Measurements from ENCODE around the gene BCL2L12. TPM values are rescaled to one million over a fixed set of nuclear protein-coding genes. Genes with fewer than 3 reads are reported as not detected.
"Not testable (repeated sequence)": the region's sequence is repeated elsewhere in the genome, so short reads cannot be mapped to it uniquely, and the experiment has no call there.

BCL2L12 gene, protein sequence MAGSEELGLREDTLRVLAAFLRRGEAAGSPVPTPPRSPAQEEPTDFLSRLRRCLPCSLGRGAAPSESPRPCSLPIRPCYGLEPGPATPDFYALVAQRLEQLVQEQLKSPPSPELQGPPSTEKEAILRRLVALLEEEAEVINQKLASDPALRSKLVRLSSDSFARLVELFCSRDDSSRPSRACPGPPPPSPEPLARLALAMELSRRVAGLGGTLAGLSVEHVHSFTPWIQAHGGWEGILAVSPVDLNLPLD
- 10 to 100 TPM; 87.2 to 89.1 TPM for total RNA-seq

DNA sequence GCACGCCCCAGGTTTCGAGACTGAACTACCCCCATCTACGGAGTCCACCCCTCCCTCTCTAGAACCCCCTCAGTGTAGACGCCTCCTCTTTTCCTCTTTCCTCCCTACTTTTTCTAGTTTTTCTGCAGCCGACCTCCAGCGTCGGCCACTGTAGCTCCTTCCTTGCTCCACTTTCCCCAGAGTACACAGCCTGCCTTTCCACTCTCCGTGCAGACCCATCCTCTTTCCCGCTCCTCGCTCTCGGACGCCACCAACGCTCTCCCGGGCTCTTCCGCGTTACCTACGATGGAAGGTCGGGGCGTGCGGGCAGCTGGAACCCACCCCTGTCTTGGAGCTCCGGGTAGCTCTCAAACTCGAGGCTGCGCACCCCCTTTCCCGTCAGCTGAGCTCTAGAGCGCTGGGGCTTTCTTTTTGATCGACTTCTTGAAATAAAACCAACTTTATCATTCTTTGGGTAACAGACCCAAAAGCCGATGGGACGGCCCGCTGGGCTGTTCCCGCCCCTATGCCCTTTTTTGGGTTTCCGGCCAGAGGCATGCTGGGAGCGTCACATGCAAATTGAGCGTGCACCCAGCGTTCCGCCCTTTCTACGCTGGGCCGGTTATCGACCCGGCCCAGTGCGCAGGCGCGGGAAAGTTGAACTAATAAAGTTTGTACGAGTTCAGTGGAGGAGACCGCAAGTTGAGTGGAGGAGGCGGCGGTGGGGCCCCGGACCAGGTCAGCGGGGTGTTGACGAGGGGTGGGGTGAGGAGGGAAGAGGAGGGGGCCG lies at the start of gene BCL2L12, which contains the start of gene IRF3:
TSS of gene BCL2L12 (plus strand) at position 583 of the 769 bp plus-strand sequence. CDS start 760 bp downstream, outside the sequence.
TSS of gene IRF3 (minus strand) at position 507 of the 769 bp plus-strand sequence. CDS start 1,019 bp downstream, outside the sequence.
- Mint-ChIP-seq H3K27me3 (no peaks in the 10 kb centered on the region), H3K4me1 (ENCODE audit: low read depth) (peaks cover 32% of the 10 kb centered on the region), H3K36me3 (peaks cover 25% of the 10 kb centered on the region), H3K4me3 (peak within 1 kb of the TSS; percentile 99), H3K27ac (peak within 1 kb of the TSS; percentile 96), H3K9me3 (no peaks in the 10 kb centered on the region)
- peak; percentile 99 for DNase-seq
- POLR2A ChIA-PET = interaction anchor here (1.3 to 3.6 kb wide), 5 partner anchors 11 to 74 kb away, joined by 3 to 29 read pairs (median 13); partner anchors contain the start of genes PRMT1, RRAS and SCAF1
- CTCF ChIA-PET = interaction anchor here (1.1 to 3.3 kb wide), 2 partner anchors 12 to 16 kb away, joined by 6 to 31 read pairs; partner anchors contain the start of gene PRMT1
- intact Hi-C loops (cut with micrococcal nuclease) = loop anchor here (1.0 kb wide), 2 partner anchors 11 to 75 kb away; no protein-coding TSS in a partner anchor

DNA sequence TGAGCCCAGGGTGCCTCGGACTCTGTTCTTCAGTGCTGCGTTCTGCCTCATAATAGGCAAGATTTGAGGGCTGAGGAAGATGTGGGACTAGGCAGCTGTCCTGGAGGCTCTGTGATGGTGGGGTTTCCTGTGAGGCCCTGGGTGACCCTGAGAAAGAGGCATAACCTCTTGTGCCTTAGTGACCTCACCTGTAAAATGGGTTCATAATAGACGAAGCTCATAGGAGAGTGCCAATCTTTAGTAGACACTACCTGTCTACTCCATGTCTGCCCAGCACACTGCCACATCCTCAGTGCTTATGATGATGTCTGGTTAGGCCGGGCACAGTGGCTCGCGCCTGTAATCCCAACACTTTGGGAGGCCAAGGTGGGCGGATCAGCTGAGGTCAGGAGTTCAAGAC lies 49.2 kb upstream of the BCL2L12 start:
- Mint-ChIP-seq H3K9me3 (no peaks in the 10 kb centered on the region), H3K27me3 (no peaks in the 10 kb centered on the region), H3K4me3 (no peak overlapping the region), H3K4me1 (ENCODE audit: low read depth) (peaks cover 14% of the 10 kb centered on the region), H3K27ac (no peak overlapping the region), H3K36me3 (peaks cover 36% of the 10 kb centered on the region)
- POLR2A ChIA-PET = interaction anchor here (2.1 kb wide), 1 partner anchor 27 kb away, joined by 4 read pairs; no protein-coding TSS in a partner anchor
- CTCF ChIA-PET = interaction anchor here (0.8 to 3.0 kb wide), 2 partner anchors 56 to 64 kb away, joined by 3 to 14 read pairs; no protein-coding TSS in a partner anchor
- intact Hi-C loops (cut with micrococcal nuclease) = no loop called here
- no peak for DNase-seq

DNA sequence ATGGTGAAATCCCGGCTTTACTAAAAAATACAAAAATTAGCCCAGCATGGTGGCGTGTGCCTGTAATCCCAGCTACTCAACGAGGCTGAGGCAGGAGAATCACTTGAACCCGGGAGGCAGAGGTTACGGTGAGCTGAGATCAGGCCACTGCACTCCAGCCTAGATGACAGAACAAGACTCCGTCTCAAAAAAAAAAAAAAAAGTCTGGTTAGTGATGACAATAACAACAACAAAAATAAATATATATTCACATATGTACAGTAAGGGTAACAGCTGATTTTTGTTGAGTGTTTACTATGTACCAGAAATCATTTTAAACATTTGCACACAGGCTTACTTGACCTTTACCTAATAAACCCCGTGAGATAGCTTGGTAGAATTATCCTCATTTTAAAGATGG lies 48.8 kb upstream of the BCL2L12 start:
- Mint-ChIP-seq H3K36me3 (peaks cover 36% of the 10 kb centered on the region), H3K9me3 (no peaks in the 10 kb centered on the region), H3K27me3 (no peaks in the 10 kb centered on the region), H3K4me3 (no peak overlapping the region), H3K27ac (no peak overlapping the region), H3K4me1 (ENCODE audit: low read depth) (peaks cover 14% of the 10 kb centered on the region)
- intact Hi-C loops (cut with micrococcal nuclease) = no loop called here
- DNase-seq = no peak
- POLR2A ChIA-PET = interaction anchor here (2.1 kb wide), 1 partner anchor 27 kb away, joined by 4 read pairs; no protein-coding TSS in a partner anchor
- CTCF ChIA-PET = interaction anchor here (0.8 to 3.0 kb wide), 2 partner anchors 55 to 64 kb away, joined by 3 to 14 read pairs; no protein-coding TSS in a partner anchor

DNA sequence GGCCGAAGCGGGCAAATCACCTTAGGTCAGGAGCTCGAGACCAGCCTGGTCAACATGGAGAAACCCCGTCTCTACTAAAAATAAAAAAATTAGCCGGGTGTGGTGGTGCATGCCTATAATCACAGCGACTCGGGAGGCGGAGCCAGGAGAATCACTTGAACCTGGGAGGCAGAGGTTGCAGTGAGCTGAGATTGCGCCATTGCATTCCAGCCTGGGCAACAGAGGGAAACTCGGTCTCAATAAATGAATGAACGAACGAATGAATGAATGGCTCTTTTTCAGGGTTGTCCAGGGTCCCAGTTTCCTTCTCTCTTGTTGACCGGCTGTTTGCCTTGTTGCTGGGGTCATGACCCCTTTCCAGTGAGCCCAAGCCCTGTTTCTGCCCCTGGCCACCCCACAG lies 47.9 kb upstream of the BCL2L12 start:
- H3K36me3 Mint-ChIP-seq = peaks cover 36% of the 10 kb centered on the region
- H3K27ac Mint-ChIP-seq; H3K4me3 Mint-ChIP-seq; intact Hi-C loops (cut with micrococcal nuclease); DNase-seq; H3K9me3 Mint-ChIP-seq; H3K27me3 Mint-ChIP-seq: not testable (repeated sequence)
- ChIA-PET POLR2A (interaction anchor here (2.1 kb wide), 1 partner anchor 26 kb away, joined by 4 read pairs; no protein-coding TSS in a partner anchor), CTCF (interaction anchor here (3.0 kb wide), 1 partner anchor 54 kb away, joined by 14 read pairs; no protein-coding TSS in a partner anchor)
- H3K4me1 Mint-ChIP-seq (ENCODE audit: low read depth) = peaks cover 14% of the 10 kb centered on the region

DNA sequence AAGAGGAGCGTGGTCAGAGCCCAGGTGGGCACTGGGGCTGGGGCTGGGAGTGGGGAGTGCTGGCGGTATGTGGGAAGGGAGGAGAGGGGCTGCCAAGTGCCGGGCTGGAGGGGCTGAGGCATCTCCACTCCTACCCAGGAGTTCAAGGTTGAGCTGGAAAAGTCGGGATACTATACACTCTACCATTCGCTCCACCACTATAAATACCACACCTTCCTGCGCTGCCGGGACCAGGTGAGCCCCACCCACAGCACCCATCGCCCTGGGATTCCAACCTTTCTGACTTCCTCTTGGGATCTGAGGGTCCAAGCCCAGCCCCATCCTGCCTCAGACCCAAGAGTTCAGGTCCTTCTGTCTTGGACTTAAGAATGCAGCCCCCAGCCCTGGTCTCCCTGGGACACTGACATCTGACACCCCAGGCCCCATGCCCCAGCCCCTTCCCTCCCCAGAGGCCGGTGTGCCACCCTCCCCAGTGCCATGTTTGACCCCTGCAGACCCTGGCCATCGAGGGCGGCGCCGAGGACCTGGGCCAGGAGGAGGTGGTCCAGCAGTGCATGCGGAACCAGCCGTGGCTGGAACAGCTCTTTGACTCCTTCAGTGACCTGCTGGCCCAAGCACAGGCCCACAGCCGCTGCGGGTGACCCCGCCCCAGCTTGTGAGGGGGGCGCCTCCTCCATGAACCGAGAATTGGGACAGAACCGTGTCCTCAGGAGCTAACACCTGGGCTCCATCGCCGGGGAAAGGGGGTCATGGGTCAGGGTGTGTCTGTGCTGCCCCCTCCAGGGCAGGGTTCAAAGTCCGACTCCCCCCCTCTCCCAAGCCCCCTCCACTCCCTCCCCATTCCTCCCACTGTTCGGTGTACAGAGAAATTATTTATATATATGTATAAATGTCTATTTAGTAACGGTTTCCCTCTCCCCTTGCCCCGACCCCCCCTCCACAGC lies 40.5 kb upstream of the BCL2L12 start:
- peaks cover 3% of the 10 kb centered on the region for H3K36me3 Mint-ChIP-seq
- ChIA-PET POLR2A (no interaction called here), CTCF (interaction anchor here (0.7 kb wide), 1 partner anchor 56 kb away, joined by 3 read pairs; no protein-coding TSS in a partner anchor)
- H3K9me3 Mint-ChIP-seq = no peaks in the 10 kb centered on the region
- H3K27ac Mint-ChIP-seq = no peak overlapping the region
- no peak for DNase-seq
- H3K27me3 Mint-ChIP-seq = no peaks in the 10 kb centered on the region
- H3K4me3 Mint-ChIP-seq = no peak overlapping the region
- intact Hi-C loops (cut with micrococcal nuclease) = no loop called here
- no peaks in the 10 kb centered on the region for H3K4me1 Mint-ChIP-seq (ENCODE audit: low read depth)

DNA sequence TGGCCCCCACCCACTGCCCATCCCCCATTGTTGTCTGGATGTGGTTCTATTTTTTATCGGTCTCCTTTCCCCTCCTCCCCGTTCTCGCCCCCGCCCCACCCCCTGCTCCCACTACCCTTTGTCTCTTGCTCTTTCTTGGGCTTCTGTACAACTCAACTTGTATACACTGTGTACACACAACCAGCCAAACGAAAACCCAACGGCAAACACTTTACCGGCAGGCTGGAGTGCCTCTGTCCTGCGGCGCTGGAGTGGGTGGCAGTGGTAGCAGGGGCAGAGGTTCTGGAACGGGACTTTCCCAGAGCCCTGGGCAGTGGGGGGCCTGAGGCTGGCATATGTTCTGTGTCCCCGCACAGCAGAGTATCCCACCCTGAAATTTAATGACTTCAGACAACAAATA lies 39.5 kb upstream of the BCL2L12 start:
- H3K27ac Mint-ChIP-seq = no peak overlapping the region
- no peak overlapping the region for H3K4me3 Mint-ChIP-seq
- ChIA-PET POLR2A (no interaction called here), CTCF (no interaction called here)
- H3K9me3 Mint-ChIP-seq = no peaks in the 10 kb centered on the region
- intact Hi-C loops (cut with micrococcal nuclease) = no loop called here
- H3K27me3 Mint-ChIP-seq = no peaks in the 10 kb centered on the region
- DNase-seq = no peak
- H3K4me1 Mint-ChIP-seq (ENCODE audit: low read depth) = no peaks in the 10 kb centered on the region
- peaks cover 3% of the 10 kb centered on the region for H3K36me3 Mint-ChIP-seq

DNA sequence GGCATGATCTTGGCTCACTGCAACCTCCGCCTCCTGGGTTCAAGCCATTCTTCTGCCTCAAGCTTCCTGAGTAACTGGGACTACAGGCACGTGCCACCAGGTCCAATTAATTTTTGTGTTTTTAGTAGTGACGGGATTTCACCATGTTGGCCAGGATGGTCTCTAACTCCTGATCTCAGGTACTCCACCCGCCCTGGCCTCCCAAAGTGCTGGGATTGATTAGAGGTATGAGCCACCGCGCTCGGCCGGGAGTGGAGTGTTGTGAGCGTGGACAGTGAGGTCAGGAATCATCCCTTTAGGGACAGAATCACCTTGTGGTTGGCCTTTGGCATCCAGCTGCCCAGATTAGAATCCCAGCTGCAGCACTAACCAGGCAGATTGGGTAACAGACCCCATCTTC lies 36.1 kb upstream of the BCL2L12 start:
- DNase-seq = no peak
- Mint-ChIP-seq H3K36me3 (no peaks in the 10 kb centered on the region), H3K27ac (no peak overlapping the region), H3K9me3 (no peaks in the 10 kb centered on the region), H3K4me1 (ENCODE audit: low read depth) (no peaks in the 10 kb centered on the region), H3K27me3 (no peaks in the 10 kb centered on the region), H3K4me3 (no peak overlapping the region)
- ChIA-PET POLR2A (no interaction called here), CTCF (interaction anchor here (0.7 kb wide), 1 partner anchor 51 kb away, joined by 4 read pairs; no protein-coding TSS in a partner anchor)
- intact Hi-C loops (cut with micrococcal nuclease) = no loop called here

DNA sequence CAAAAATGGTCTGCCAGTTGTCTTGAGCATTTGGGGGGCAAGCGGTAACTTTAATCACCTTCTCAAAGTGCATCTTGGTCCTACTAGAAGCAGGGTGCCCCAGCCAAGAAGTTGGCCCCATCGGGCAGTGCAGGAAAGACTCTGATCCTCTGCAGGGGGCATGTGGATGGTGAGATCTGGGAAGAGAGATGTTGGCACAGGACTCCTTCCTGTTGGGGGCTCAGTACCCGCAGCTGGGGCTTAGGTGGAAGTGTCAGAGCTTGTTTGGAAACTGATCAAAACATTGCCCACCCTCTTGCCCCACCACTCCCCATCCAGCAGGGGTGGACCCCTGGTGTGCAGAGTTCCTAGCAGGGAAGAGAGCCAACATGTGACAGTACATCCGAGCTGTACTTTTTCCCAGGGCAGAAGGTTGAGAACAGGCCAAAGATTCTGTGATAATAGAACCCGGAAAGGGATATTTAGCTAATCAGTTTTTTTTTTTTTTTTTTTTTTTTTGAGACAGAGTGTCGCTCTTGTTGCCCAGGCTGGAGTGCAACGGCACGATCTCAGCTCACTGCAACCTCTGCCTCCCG lies 34.6 kb upstream of the BCL2L12 start:
- CTCF ChIA-PET = interaction anchor here (1.1 kb wide), 1 partner anchor 54 kb away, joined by 3 read pairs; no protein-coding TSS in a partner anchor
- Mint-ChIP-seq H3K4me1 (ENCODE audit: low read depth) (peaks cover 3% of the 10 kb centered on the region), H3K36me3 (no peaks in the 10 kb centered on the region), H3K4me3 (no peak overlapping the region), H3K27ac (no peak overlapping the region), H3K27me3 (no peaks in the 10 kb centered on the region), H3K9me3 (no peaks in the 10 kb centered on the region)
- intact Hi-C loops (cut with micrococcal nuclease) = no loop called here
- no peak for DNase-seq
- POLR2A ChIA-PET = interaction anchor here (0.5 kb wide), 1 partner anchor 45 kb away, joined by 3 read pairs; no protein-coding TSS in a partner anchor

DNA sequence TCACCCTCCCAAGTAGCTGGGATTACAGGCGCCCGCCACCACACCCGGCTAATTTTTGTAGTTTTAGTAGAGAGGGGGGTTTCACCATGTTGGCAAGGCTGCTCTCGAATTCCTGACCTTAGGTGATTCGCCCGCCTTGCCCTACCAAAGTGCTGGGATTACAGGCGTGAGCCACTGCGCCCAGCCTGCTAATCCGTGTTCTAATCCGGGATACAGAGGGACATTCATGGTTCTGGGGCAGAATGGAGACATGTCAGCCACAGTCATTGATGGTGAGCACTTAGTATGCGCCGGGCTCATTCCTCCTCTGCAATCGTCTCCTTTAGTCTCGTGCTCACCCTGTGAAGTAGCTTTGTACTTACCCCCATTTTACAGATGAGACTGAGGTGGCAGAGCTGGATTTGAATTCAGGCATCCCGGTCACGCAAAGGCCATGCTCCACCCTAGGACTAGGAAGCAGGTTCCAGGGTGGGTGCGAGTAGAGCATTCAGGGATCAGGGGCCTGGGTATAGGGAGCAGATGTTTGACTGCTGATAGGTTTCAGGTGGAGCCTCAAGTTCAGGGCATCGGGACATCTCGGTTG lies 34.0 kb upstream of the BCL2L12 start:
- ChIA-PET CTCF (interaction anchor here (1.1 kb wide), 1 partner anchor 53 kb away, joined by 3 read pairs; no protein-coding TSS in a partner anchor), POLR2A (interaction anchor here (0.5 kb wide), 1 partner anchor 45 kb away, joined by 3 read pairs; no protein-coding TSS in a partner anchor)
- DNase-seq = no peak
- no peaks in the 10 kb centered on the region for H3K27me3 Mint-ChIP-seq
- no peaks in the 10 kb centered on the region for H3K9me3 Mint-ChIP-seq
- no peaks in the 10 kb centered on the region for H3K36me3 Mint-ChIP-seq
- H3K4me1 Mint-ChIP-seq (ENCODE audit: low read depth) = peaks cover 3% of the 10 kb centered on the region
- intact Hi-C loops (cut with micrococcal nuclease) = no loop called here
- H3K4me3 Mint-ChIP-seq = no peak overlapping the region
- no peak overlapping the region for H3K27ac Mint-ChIP-seq

DNA sequence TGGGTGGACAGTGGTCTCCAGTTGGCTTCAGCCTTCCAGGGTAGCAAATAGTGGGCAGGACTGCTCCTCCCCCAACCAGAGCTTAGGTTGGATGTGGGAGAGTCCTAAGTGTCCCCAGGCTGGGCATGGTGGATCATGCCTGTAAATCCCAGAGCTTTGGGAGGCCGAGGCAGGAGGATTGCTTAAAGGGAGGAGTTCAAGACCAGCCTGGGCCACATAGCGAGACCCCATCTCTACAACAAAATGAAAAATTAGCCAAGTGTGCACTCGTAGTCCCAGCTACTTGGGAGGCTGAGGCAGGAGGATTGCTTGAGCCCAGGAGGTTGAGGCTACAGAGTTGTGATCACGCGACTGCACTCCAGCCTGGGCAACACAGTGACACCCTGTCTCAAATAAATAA lies 33.2 kb upstream of the BCL2L12 start:
- ChIA-PET CTCF (no interaction called here), POLR2A (no interaction called here)
- H3K27ac Mint-ChIP-seq = no peak overlapping the region

DNA sequence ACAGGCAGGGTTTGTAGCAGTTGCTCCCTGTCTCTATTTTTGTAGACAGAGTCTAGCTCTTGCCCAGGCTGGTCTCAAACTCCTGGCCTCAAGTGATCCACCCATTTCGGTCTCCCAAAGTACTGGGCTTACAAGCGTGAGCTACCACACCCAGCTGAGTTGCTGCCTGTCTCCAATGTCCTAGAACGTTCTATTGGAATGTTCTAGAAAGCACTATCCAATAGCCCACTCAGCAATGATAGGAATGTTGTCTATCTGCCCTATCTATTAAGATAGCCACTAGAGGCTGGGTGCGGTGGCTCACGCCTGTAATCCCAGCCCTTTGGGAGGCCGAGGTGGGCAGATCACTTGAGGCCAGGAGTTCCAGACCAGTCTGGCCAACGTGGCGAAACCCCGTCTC lies 32.5 kb upstream of the BCL2L12 start:
- H3K4me1 Mint-ChIP-seq (ENCODE audit: low read depth); H3K9me3 Mint-ChIP-seq; CTCF ChIA-PET; DNase-seq; H3K36me3 Mint-ChIP-seq; H3K27me3 Mint-ChIP-seq; POLR2A ChIA-PET; H3K27ac Mint-ChIP-seq; H3K4me3 Mint-ChIP-seq; intact Hi-C loops (cut with micrococcal nuclease): not testable (repeated sequence)

More for the DNA sequence above, 33.2 kb upstream of the BCL2L12 start:
- no peak for DNase-seq
- intact Hi-C loops (cut with micrococcal nuclease) = no loop called here
- H3K4me3 Mint-ChIP-seq = no peak overlapping the region
- peaks cover 3% of the 10 kb centered on the region for H3K4me1 Mint-ChIP-seq (ENCODE audit: low read depth)
- no peaks in the 10 kb centered on the region for H3K36me3 Mint-ChIP-seq
- no peaks in the 10 kb centered on the region for H3K9me3 Mint-ChIP-seq
- H3K27me3 Mint-ChIP-seq = no peaks in the 10 kb centered on the region

All from activated CD4-positive, alpha-beta memory T cell treated with anti-CD3 and anti-CD28 coated beads for 36 hours (primary cell).